Measurements from ENCODE around the gene HRH2. TPM values are rescaled to one million over a fixed set of nuclear protein-coding genes. Genes with fewer than 3 reads are reported as not detected.

The HRH2 gene
- total and polyA plus RNA-seq, 9 of the 15 experiments (the other 6 are each of a cell fraction or from before 2014, with no cell fraction given): 0.04 TPM; not detected in 8

DNA sequence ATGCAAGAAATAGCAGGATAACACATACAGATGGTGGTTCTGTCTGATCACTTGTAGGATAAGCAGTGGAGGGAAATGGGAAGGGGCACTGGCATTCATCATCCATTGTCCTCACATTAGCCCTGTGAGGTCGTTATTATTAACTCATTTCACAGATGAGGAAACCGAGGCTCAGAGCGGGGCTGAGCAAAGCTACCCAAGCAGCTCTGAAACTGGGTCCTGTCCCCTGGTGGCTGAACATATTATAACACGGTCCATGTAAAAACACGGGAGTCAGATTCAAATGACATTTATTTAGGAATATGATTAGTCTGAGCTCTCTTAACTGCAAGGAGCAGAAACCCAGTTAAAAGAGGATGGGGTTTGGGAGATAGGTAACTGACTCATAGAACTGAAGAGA is 43.1 kb downstream of the HRH2 start:
- FAIRE-seq: peak; percentile 77
- Histone ChIP-seq H3K9me3 (replicated peaks; ENCODE audit: control insufficient read depth, insufficient read depth, low read depth, low read length) (no peaks in the 10 kb centered on the region), H3K79me2 (ENCODE audit: control insufficient read depth, insufficient read depth, low read length) (no peaks in the 10 kb centered on the region), H3K9ac (ENCODE audit: insufficient read depth in 1 of 2, low read depth in 2 of 2, low read length in 2 of 2) (no peak overlapping the region), H3K27me3 (ENCODE audit: control insufficient read depth in 2 of 2, insufficient read depth in 2 of 2, low read length in 2 of 2) (peaks cover 12 to 31% of the 10 kb centered on the region in 2 experiments; a peak in 4 of 5 replicates), H3K27ac (ENCODE audit: extremely low read depth, low read depth, low read length) (no peak overlapping the region), H2AFZ (ENCODE audit: low read depth, low read length) (no peak overlapping the region), H3K4me3 (no peak overlapping the region), H3K4me2 (ENCODE audit: insufficient read depth, low read length) (no peak overlapping the region), H4K20me1 (replicated peaks; ENCODE audit: control insufficient read depth, insufficient read depth, low read length) (no peaks in the 10 kb centered on the region), H3K9me1 (ENCODE audit: control insufficient read depth, insufficient read depth, low read length) (no peaks in the 10 kb centered on the region), H3K36me3 (ENCODE audit: control insufficient read depth, insufficient read depth, low read length) (no peaks in the 10 kb centered on the region), H3K4me1 (replicated peaks in 1 of 2; ENCODE audit: control insufficient read depth in 2 of 2, insufficient read depth in 2 of 2, low read length in 2 of 2) (peaks cover 4 to 5% of the 10 kb centered on the region in 2 experiments; a peak in 2 of 5 replicates)
- DNase-seq (ENCODE audit: extremely low read depth in 1 of 4, low spot score in 3 of 4): peak; percentile 35 to 41 (median 39)
- POLR2A ChIA-PET: interaction anchor here (1.1 kb wide), 1 partner anchor 11 kb away, joined by 4 read pairs; no protein-coding TSS in a partner anchor
- no TSS peak for BruUV-seq (replicated peaks)
- TF ChIP-seq, protein P1, sequence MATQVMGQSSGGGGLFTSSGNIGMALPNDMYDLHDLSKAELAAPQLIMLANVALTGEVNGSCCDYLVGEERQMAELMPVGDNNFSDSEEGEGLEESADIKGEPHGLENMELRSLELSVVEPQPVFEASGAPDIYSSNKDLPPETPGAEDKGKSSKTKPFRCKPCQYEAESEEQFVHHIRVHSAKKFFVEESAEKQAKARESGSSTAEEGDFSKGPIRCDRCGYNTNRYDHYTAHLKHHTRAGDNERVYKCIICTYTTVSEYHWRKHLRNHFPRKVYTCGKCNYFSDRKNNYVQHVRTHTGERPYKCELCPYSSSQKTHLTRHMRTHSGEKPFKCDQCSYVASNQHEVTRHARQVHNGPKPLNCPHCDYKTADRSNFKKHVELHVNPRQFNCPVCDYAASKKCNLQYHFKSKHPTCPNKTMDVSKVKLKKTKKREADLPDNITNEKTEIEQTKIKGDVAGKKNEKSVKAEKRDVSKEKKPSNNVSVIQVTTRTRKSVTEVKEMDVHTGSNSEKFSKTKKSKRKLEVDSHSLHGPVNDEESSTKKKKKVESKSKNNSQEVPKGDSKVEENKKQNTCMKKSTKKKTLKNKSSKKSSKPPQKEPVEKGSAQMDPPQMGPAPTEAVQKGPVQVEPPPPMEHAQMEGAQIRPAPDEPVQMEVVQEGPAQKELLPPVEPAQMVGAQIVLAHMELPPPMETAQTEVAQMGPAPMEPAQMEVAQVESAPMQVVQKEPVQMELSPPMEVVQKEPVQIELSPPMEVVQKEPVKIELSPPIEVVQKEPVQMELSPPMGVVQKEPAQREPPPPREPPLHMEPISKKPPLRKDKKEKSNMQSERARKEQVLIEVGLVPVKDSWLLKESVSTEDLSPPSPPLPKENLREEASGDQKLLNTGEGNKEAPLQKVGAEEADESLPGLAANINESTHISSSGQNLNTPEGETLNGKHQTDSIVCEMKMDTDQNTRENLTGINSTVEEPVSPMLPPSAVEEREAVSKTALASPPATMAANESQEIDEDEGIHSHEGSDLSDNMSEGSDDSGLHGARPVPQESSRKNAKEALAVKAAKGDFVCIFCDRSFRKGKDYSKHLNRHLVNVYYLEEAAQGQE (IDR thresholded peaks at IDR 0.05; ENCODE audit: borderline replicate concordance): peak; percentile 21; the same call in 1 of the 2 replicates
- TF ChIP-seq, protein P1 (CRISPR knock-in tag; IDR thresholded peaks at IDR 0.05; ENCODE audit: low read depth): no peak
- no peak for TF ChIP-seq POLR3A (IDR thresholded peaks at IDR 0.05; ENCODE audit: borderline replicate concordance, extremely low read depth, insufficient read depth, insufficient read length)
- 0 out of 4 replicates have a peak, but pooled peaks of 1 of the 2 experiments have one; percentile 30 for TF ChIP-seq KDM1A (IDR thresholded peaks at IDR 0.05)
- peak in 1 of 2 experiments; percentile 53; a peak in 2 of 4 replicates for TF ChIP-seq RAD21 (CRISPR knock-in tag; conservative IDR thresholded peaks at IDR 0.05 in 1 of 2, IDR thresholded peaks at IDR 0.05 in 1 of 2)
- TF ChIP-seq, protein P2, sequence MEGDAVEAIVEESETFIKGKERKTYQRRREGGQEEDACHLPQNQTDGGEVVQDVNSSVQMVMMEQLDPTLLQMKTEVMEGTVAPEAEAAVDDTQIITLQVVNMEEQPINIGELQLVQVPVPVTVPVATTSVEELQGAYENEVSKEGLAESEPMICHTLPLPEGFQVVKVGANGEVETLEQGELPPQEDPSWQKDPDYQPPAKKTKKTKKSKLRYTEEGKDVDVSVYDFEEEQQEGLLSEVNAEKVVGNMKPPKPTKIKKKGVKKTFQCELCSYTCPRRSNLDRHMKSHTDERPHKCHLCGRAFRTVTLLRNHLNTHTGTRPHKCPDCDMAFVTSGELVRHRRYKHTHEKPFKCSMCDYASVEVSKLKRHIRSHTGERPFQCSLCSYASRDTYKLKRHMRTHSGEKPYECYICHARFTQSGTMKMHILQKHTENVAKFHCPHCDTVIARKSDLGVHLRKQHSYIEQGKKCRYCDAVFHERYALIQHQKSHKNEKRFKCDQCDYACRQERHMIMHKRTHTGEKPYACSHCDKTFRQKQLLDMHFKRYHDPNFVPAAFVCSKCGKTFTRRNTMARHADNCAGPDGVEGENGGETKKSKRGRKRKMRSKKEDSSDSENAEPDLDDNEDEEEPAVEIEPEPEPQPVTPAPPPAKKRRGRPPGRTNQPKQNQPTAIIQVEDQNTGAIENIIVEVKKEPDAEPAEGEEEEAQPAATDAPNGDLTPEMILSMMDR (IDR thresholded peaks at IDR 0.05 in 2 of 3, conservative IDR thresholded peaks at IDR 0.05 in 1 of 3; ENCODE audit: insufficient read depth in 2 of 3, low read depth in 1 of 3, low read length in 3 of 3): peak; percentile 58 to 66 (median 66)
- peak; percentile 77 for ATAC-seq
- WGBS (ENCODE audit: insufficient coverage, low coverage, missing lambda C conversion rate): 0% methylated on average over 5 of the region's 5 CpGs
- CTCF ChIA-PET (ENCODE audit: low intra/inter-chr PET ratio): interaction anchor here (0.6 to 3.4 kb wide), 2 partner anchors 167 to 750 kb away, joined by 3 to 29 read pairs; no protein-coding TSS in a partner anchor
- intact Hi-C loops (cut with micrococcal nuclease): no loop called here
- in situ Hi-C loops (cut with MboI): no loop called here
